Mononuclear cell (primary cell): ENCODE results near the gene TSLP. TPM values are rescaled to one million over a fixed set of nuclear protein-coding genes. Genes with fewer than 3 reads are reported as not detected.
A peak's percentile ranks its signal among the peaks of the same experiment; 100 is the strongest.

Experiments
- H3K27me3 ChIP-seq: 2 replicates; pipeline ENCODE4 v1.6.0; 2011; ENCODE audit warnings: low read length, control low read depth; ENCODE audit not compliant: insufficient read depth
- H3K4me1 ChIP-seq: 2 replicates; pipeline ENCODE4 v1.5.1; 2011; ENCODE audit warnings: mild to moderate bottlenecking, low read length, control low read depth; ENCODE audit not compliant: insufficient read depth
- H3K4me3 ChIP-seq: 2 replicates; pipeline ENCODE4 v1.5.1; 2011; ENCODE audit warnings: mild to moderate bottlenecking, low read length, moderate library complexity
- H3K9me3 ChIP-seq: 2 replicates; pipeline ENCODE4 v1.5.1; 2011; ENCODE audit warnings: low read depth, mild to moderate bottlenecking, control low read depth, low read length
- total RNA-seq: library from RNA; depleted of rRNA; stranded (reverse); fragments of >200 nt; gene quantifications from one replicate; pipeline ENCODE4 v1.2.3, GENCODE V29; 2012

TSLP gene
- 0.21 TPM for total RNA-seq

DNA sequence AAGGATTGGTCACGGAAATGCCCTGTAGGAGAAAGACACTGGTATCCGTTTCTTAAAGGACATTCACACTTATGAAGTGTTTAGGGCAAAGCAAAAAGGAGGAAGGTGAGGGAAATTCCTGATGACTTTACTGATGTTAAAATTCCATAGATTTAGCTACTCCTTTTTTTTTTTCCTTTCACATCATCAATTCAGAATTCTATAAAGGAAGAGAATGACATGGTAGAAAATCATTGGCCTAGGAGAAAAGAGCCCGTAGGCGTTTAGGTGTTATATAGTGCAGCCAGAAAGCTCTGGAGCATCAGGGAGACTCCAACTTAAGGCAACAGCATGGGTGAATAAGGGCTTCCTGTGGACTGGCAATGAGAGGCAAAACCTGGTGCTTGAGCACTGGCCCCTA, at the start of gene TSLP:
Gene TSLP (plus strand): TSS at position 301 of the 400 bp plus-strand sequence. CDS start 178 bp downstream, outside the sequence.
- Histone ChIP-seq H3K4me3 (no peak within 1 kb of the TSS), H3K9me3 (no peaks in the 10 kb centered on the region), H3K4me1 (peaks cover 21% of the 10 kb centered on the region), H3K27me3 (peaks cover 76% of the 10 kb centered on the region)

DNA sequence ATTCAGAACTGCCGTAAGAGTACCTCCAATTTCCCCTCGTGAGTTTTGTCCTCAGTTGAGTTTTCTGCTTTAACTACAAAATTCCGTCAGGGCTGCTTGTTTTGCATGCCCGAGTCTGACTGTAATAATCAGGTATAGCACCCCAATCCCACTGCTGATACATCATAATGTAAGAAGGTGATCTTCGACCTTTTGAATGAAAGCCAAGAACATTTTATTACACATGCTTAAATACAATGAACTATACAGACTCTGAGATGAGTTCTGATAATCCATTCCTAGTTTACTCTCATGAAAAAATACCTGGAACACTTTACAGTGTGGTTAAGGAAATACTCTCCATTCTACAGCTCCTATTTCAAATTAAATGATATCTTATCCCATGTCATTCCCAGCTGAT, 49.2 kb upstream of the TSLP start:
- Histone ChIP-seq H3K4me3 (no peak overlapping the region), H3K9me3 (no peaks in the 10 kb centered on the region), H3K27me3 (no peaks in the 10 kb centered on the region), H3K4me1 (no peaks in the 10 kb centered on the region)

DNA sequence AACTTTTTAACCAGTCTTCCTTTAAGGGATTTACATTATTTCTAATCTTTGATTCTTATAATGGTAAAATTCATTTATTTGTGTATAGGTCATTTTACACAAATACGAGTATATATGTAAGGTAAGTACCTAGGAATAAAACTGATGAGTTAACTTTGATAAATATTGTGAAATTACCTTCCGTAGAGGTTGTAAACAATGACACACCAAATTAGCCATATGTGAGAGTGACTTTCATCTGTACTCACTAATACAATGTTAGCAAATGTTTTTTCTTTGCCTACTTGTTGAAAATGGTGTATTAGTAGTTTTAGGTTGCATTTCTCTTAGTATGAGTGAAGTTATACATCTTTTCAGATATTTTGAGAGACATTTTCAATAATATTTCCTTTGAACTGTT, 42.6 kb upstream of the TSLP start:
- Histone ChIP-seq H3K27me3 (no peaks in the 10 kb centered on the region), H3K4me1 (no peaks in the 10 kb centered on the region), H3K9me3 (no peaks in the 10 kb centered on the region), H3K4me3 (no peak overlapping the region)

DNA sequence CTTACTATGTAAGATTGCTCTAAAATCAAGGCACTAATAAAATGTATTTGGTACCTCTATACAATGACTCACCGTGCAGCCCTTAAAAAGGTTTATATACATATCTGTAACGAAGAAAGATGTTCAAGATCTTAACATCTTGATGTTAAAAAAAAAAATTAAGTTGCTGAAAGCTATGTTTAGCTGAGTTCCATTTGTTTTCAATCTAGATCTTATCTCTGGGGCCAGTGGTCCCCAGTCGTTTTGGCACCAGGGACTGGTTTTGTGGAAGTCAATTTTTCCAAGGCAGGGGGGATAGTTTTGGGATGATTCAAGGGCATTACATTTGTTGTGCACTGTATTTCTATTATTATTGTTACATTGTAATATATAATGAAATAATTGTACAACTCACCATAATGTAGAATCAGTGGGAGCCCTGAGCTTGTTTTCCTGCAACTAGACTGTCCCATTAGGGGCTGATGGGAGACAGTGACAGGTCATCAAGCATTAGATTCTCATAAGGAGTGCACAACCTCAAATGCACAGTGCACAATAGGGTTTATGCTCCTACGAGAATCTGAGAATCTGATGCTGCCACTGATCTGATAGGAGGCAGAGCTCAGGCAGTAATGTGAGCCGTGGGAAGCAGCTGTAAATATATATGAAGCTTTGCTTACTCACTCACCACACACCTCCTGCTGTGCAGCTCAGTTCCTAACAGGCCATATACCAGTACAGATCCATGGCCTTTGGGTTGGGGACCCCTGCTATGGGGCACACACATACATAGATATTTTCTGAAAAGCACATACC, 27.6 kb upstream of the TSLP start:
- Histone ChIP-seq H3K27me3 (no peaks in the 10 kb centered on the region), H3K9me3 (no peaks in the 10 kb centered on the region), H3K4me1 (no peaks in the 10 kb centered on the region), H3K4me3 (no peak overlapping the region)

DNA sequence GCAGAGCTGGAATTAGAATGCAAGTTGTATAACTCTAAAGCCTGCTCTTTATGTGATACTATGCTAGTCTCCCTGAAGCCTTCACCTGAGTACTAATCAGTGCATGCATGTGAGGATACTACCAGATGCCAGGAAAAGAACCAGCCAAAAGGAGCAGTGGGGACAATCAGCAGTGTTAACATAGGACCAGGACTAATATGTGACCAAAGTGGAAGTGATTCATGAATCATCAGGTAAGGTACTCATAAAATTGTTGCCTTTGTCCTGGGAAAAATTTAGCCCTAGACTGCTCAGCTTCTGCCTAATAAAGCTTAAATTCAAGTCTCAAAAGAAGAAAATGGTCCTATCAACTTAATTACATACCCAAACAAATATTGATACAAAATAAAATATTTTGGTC, 13.4 kb upstream of the TSLP start:
- H3K4me1 ChIP-seq = no peaks in the 10 kb centered on the region
- no peak overlapping the region for H3K4me3 ChIP-seq
- H3K27me3 ChIP-seq = peaks cover 18% of the 10 kb centered on the region
- no peaks in the 10 kb centered on the region for H3K9me3 ChIP-seq

DNA sequence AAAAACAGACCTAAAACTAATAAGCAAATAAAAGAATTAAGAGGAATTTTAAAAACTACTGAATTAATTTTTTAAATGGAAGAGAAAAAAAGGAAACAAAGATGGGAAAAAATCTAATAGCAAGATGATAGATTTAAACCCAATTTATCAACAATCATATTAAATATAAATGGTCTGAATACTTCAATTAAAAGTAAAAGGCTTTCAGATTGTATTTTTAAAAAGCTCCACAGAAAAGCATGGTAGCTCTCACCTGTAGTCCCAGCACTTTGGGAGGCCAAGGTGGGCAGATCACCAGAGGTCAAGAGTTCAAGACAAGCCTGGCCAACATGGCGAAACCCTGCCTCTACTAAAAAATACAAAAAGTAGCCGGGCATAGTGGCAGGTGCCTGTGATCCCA, 11.3 kb upstream of the TSLP start:
- H3K4me3 ChIP-seq = no peak overlapping the region
- H3K27me3 ChIP-seq = peaks cover 31% of the 10 kb centered on the region
- H3K4me1 ChIP-seq = no peaks in the 10 kb centered on the region
- H3K9me3 ChIP-seq = no peaks in the 10 kb centered on the region

DNA sequence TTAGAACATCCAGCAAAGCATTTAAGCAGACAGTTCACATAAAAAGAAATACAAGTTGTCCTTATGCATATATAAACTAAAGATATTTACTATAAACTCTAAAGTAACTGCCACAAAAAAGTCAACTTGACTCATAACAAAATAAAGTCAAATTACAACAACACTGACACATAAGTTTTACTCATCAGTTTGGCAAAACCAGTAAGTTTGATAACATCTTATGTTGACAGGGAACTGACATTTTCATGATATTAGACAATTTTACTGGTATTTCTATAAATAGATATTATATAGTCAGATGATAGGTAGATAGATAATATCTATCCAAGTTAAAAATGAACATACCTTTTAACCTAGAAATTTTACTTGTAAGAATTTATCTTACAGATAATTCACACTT, 9.9 kb upstream of the TSLP start:
- Histone ChIP-seq H3K4me3 (no peak overlapping the region), H3K4me1 (no peaks in the 10 kb centered on the region)

DNA sequence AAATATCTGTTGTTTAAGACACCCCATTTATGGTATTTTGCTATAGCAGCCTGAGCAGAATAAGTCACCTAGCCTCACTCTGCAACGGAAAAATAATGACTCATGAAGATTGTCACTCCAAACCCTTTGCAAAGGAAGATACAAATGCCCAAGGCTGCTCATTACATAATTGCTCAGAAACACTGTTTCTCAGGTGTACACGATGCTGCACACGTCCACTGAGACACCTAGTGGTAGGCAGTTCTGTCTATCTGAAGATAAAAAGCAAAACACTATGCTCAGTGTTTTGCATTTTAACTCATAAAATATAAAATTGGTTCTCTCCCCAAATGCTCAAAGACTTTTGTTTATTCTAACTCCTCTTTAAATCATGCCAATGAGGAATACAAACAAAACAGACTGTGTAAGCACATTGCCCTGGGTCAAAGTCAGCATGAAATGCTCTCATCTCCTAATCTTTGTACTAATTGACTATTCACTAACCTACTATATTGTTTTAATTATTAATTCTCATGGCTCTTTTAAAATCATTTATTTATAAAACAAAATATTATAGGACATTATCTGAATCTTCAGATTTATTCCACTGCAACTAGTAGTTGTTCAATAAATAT, 7.7 kb upstream of the TSLP start:
- no peak overlapping the region for H3K4me3 ChIP-seq
- H3K9me3 ChIP-seq = no peaks in the 10 kb centered on the region
- no peaks in the 10 kb centered on the region for H3K4me1 ChIP-seq
- H3K27me3 ChIP-seq = peaks cover 41% of the 10 kb centered on the region

More for the DNA sequence above, 9.9 kb upstream of the TSLP start:
- Histone ChIP-seq H3K9me3 (no peaks in the 10 kb centered on the region), H3K27me3 (peaks cover 42% of the 10 kb centered on the region)

DNA sequence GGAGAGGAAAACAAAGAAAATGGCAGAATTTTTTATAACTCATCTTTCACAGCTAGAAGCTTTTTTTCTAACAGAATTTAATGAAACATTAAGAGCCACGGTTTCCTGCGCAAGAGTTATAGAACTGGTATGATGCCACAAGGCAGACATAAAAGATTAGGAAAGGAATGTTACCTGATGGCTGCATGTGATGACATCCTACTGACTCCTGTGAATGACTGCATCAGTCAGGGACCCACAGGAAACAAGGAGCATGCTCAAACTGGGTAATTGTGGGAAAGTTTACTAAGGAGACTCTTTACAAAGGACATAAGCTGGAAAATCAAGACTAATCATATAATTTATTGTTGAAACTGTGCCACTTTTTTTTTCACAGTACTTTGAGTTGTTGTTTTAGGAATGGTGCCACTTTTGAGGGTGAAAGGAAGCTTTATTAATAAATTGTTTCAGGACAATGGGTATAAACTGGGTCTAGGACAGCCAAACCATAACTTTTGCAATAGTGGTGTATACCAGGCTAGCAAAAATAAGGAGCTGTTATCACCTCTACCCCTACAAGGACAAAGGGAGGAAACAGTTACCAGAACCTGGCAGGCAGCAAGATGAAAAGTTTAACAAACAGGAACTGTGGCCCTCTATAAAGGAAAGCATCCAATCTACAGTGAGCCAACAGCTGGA, 5.1 kb upstream of the TSLP start:
- peaks cover 66% of the 10 kb centered on the region for H3K27me3 ChIP-seq
- no peak overlapping the region for H3K4me3 ChIP-seq
- peaks cover 8% of the 10 kb centered on the region for H3K4me1 ChIP-seq
- H3K9me3 ChIP-seq = no peaks in the 10 kb centered on the region

DNA sequence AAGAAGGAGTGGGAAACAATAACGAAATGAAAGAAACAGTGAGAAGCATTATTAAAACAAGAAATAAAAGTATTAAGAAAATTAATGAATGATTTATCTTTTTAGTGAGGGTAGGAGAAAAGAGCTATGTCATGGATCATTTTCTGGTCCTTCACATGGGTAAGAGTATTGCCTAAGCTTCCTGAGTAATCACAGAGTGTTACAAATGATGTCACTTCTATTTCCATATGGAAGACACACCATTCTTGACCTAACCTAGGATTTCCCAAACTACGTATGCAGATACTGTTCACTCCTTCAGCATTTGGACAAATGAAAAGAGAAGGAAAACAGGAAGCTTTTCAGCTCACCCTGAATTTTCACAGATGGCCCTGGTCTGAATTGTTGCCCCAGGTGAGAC, 3.3 kb upstream of the TSLP start:
- no peaks in the 10 kb centered on the region for H3K9me3 ChIP-seq
- H3K27me3 ChIP-seq = peaks cover 77% of the 10 kb centered on the region
- peaks cover 14% of the 10 kb centered on the region for H3K4me1 ChIP-seq
- no peak overlapping the region for H3K4me3 ChIP-seq

DNA sequence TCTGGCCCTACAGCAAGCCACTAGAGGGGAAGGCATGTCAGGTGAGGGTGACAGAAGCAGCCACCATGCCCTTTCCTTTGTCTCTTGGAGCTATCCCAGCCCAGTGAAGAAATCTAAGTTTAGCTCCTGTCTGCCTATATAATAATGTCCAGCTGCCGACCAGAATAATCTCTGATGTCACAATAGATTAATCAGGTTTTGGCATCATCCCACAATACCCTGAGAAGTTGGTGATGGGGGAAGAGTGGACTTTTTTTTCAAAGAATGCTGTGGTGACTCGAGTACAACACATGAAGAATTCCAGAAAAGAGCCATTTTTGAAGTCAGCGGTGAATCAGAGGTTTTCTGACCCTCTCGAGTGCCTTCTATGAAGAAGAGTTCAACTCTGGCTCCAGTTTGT, 1.7 kb upstream of the TSLP start:
- Histone ChIP-seq H3K9me3 (no peaks in the 10 kb centered on the region), H3K4me3 (no peak overlapping the region), H3K27me3 (peaks cover 83% of the 10 kb centered on the region), H3K4me1 (peaks cover 21% of the 10 kb centered on the region)

DNA sequence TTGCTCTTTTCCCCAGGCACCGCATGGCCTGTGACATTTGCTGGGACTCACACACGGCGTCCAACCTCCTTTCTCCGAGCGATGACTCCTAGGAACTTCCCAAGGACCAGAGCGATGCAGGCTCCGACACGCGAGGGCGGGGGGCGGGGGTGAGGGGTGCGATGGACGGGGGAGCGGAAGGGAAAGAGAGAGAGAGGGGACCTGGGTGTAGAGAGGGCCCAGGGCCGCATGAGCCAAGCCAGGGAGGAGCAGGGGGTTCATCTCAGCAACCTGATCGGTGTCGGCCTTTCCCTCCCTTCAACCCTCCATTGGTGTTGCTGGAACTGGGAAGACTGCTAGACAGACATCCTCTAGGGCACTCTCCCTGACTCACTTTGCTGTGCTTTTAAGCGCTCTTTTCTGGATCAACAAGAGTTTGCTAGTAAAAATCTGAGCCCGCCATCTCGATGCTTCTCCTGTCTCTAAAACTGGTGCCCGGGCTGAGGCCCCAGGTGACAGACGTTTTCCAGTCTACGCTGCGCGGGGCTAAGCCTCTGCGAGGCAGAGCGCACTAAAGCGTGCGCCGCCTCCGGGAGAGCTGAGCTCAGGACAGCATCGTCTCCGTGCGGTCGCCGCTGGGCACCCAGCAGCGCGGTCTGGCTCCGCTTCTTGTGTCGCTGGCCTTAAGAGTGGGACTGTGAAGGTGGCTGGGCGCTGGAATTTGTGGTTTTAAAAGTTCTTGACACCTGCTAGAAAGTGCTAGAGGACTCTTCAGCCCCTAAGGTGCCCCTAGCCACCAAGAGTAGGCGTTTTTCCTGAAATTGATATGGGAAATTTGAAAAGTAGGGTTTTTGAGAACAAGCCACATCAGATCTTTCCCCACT, 1.0 kb upstream of the TSLP start:
- no peak overlapping the region for H3K4me3 ChIP-seq
- H3K9me3 ChIP-seq = no peaks in the 10 kb centered on the region
- peaks cover 84% of the 10 kb centered on the region for H3K27me3 ChIP-seq

DNA sequence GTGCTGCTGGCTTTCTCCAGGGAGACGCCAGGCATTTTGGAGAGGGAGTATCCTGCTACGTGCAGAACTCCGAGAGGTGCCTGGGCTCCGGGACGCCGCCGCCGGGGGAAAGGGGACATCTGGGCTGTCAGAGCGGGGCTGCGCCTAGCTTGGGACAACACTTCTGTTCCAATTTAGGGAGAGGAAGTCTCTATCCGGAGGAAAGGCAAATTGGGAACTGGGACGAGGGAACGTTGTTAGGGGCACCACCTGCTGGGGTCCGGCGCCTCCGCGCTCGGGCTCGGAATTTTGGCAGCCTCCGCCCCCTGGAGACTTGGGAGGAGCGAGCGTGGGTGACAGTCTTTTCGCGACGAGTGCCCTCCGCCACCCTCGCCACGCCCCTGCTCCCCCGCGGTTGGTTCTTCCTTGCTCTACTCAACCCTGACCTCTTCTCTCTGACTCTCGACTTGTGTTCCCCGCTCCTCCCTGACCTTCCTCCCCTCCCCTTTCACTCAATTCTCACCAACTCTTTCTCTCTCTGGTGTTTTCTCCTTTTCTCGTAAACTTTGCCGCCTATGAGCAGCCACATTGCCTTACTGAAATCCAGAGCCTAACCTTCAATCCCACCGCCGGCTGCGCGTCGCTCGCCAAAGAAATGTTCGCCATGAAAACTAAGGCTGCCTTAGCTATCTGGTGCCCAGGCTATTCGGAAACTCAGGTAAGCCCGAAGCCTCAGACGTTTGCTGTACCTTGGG, 1.6 kb downstream of the TSLP start:
- Histone ChIP-seq H3K9me3 (no peaks in the 10 kb centered on the region), H3K4me3 (peak overlapping the region; percentile 25), H3K4me1 (peaks cover 25% of the 10 kb centered on the region), H3K27me3 (peaks cover 72% of the 10 kb centered on the region)

More for the DNA sequence above, 1.0 kb upstream of the TSLP start:
- peaks cover 21% of the 10 kb centered on the region for H3K4me1 ChIP-seq

DNA sequence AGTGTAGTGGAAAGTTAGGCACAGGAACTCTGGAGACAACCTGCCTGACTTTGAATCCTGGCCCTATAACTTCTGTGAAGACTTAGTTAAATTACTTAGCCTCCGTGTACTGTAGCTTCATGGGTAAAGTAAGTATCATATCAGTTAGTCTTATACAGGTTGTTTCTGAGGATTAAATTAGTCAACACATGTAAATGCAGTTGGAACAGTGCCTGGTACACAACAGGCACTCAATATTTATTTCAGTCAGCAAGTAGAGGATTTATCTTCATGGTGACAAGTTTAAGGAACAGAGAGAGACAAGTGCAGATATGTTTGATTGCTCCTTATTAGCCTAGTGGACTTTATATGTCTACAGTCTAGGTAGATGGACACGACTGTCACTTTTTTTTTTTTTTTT, 2.7 kb downstream of the TSLP start:
- H3K27me3 ChIP-seq = peaks cover 61% of the 10 kb centered on the region
- no peak overlapping the region for H3K4me3 ChIP-seq
- no peaks in the 10 kb centered on the region for H3K9me3 ChIP-seq
- peaks cover 25% of the 10 kb centered on the region for H3K4me1 ChIP-seq
